Neural cell (in vitro differentiated cells): Measurements from ENCODE around the gene NOL3. TPM values are rescaled to one million over a fixed set of nuclear protein-coding genes. Genes with fewer than 3 reads are reported as not detected.

Experiments used
- H2AFZ ChIP-seq: fragments of 200-600, 300-800 bp; sonication (generic), shearing (Covaris generic); 2 replicates; pipeline ENCODE4 v1.6.0; 2014; ENCODE audit warnings: low read depth, mild to moderate bottlenecking, antibody characterized with exemption, low read length, moderate library complexity
- H3F3A ChIP-seq: fragments of 200-600 bp; shearing (Covaris generic); 2 replicates; pipeline ENCODE4 v1.6.1; 2016; ENCODE audit warnings: mild to moderate bottlenecking, moderate library complexity, mixed read lengths, antibody characterized with exemption, low read length; ENCODE audit not compliant: insufficient read depth, poor library complexity, severe bottlenecking
- H3K27ac ChIP-seq: fragments of 200-600, 300-800 bp; sonication (generic), shearing (Covaris generic); 2 replicates; pipeline ENCODE4 v1.5.1; 2014; ENCODE audit warnings: mild to moderate bottlenecking, low read length, moderate library complexity
- H3K27me3 ChIP-seq: fragments of 300-800, 200-600 bp; sonication (generic), shearing (Covaris generic); 2 replicates; pipeline ENCODE4 v1.6.0; 2014; ENCODE audit warnings: mild to moderate bottlenecking, low read depth, low read length, moderate library complexity; ENCODE audit not compliant: insufficient read depth
- H3K36me3 ChIP-seq: fragments of 300-800, 200-600 bp; sonication (generic), shearing (Covaris generic); 2 replicates; pipeline ENCODE4 v1.5.1; 2014; ENCODE audit warnings: mild to moderate bottlenecking, antibody characterized with exemption, low read length, moderate library complexity; ENCODE audit not compliant: insufficient read depth
- H3K4me2 ChIP-seq: fragments of 300-800, 200-600 bp; sonication (generic), shearing (Covaris generic); 2 replicates; pipeline ENCODE4 v1.6.0; 2014; ENCODE audit warnings: mild to moderate bottlenecking, low read length
- H3K4me3 ChIP-seq: fragments of 300-800, 200-600 bp; sonication (generic), shearing (Covaris generic); 2 replicates; pipeline ENCODE4 v1.5.1; 2014; ENCODE audit warnings: mild to moderate bottlenecking, low read length, moderate library complexity
- H3K79me2 ChIP-seq: fragments of 200-600 bp; shearing (Covaris generic); replicated peaks from 2 replicates; pipeline ENCODE4 v1.6.0; 2014; ENCODE audit warnings: mild to moderate bottlenecking, low read length, moderate library complexity; ENCODE audit not compliant: insufficient read depth
- H3K9ac ChIP-seq: fragments of 300-800, 200-600 bp; sonication (generic), shearing (Covaris generic); 2 replicates; pipeline ENCODE4 v1.6.1; 2016; ENCODE audit warnings: mild to moderate bottlenecking, low read length, mixed read lengths
- H3K9me2 ChIP-seq: fragments of 200-600 bp; shearing (Covaris generic); 2 replicates; pipeline ENCODE4 v1.6.1; 2016; ENCODE audit warnings: mild to moderate bottlenecking, low read length, mixed read lengths; ENCODE audit not compliant: insufficient read depth
- H3K9me3 ChIP-seq: fragments of 200-600, 300-800 bp; sonication (generic), shearing (Covaris generic); 2 replicates; pipeline ENCODE4 v1.6.1; 2016; ENCODE audit warnings: mild to moderate bottlenecking, mixed run types, low read length, moderate library complexity, mixed read lengths
- H4K20me1 ChIP-seq: fragments of 200-600 bp; shearing (Covaris generic); 2 replicates; pipeline ENCODE4 v1.6.1; 2016; ENCODE audit warnings: mild to moderate bottlenecking, mixed run types; ENCODE audit not compliant: insufficient read depth
- CTCF ChIP-seq: fragments of 450-650 bp; IDR thresholded peaks from 2 replicates; pipeline ENCODE4 v1.5.1; 2014; ENCODE audit warnings: antibody characterized with exemption, mild to moderate bottlenecking, moderate library complexity; ENCODE audit not compliant: poor library complexity, severe bottlenecking
- EZH2 ChIP-seq: fragments of 200-600, 300-800 bp; shearing (Covaris generic), sonication (generic); IDR thresholded peaks from 2 replicates; pipeline ENCODE4 v1.6.1; 2014; ENCODE audit warnings: antibody characterized with exemption, low read length, borderline replicate concordance, mild to moderate bottlenecking; ENCODE audit not compliant: insufficient read depth, poor library complexity, severe bottlenecking
- MXI1 ChIP-seq: fragments of 450-650 bp; conservative IDR thresholded peaks from 2 replicates; pipeline ENCODE4 v1.6.1; 2014; ENCODE audit warnings: antibody characterized with exemption, mild to moderate bottlenecking; ENCODE audit not compliant: poor library complexity, severe bottlenecking
- POLR2AphosphoS5 ChIP-seq: IDR thresholded peaks from 2 replicates; pipeline ENCODE4 v1.6.1; 2012
- RAD21 ChIP-seq: fragments of 450-650 bp; conservative IDR thresholded peaks from 2 replicates; pipeline ENCODE4 v1.6.1; 2014; ENCODE audit warnings: antibody characterized with exemption, mild to moderate bottlenecking, moderate library complexity
- REST ChIP-seq: IDR thresholded peaks from 2 replicates; pipeline ENCODE4 v1.6.1; 2012; ENCODE audit warnings: borderline replicate concordance
- SMC3 ChIP-seq: fragments of 450-650 bp; conservative IDR thresholded peaks from 2 replicates; pipeline ENCODE4 v1.6.1; 2014; ENCODE audit warnings: antibody characterized with exemption, mild to moderate bottlenecking, moderate library complexity; ENCODE audit not compliant: poor library complexity
- TAF1 ChIP-seq: IDR thresholded peaks from 2 replicates; pipeline ENCODE4 v1.6.1; 2012; ENCODE audit warnings: low read depth
- polyA plus RNA-seq: library from polyadenylated mRNA; depleted of rRNA; stranded (reverse); fragments of >200 nt; gene quantifications from 2 replicates; pipeline ENCODE4 v1.2.3, GENCODE V29; 2014

The NOL3 gene
- polyA plus RNA-seq, 1 donor from 2014 or later = 8.4 TPM

GRCh38 chr16:67157106-67157748 is 13.1 kb upstream of the NOL3 start:
- Histone ChIP-seq H3K9me2 (no peaks in the 10 kb centered on the region), H3K4me2 (no peak overlapping the region), H4K20me1 (no peaks in the 10 kb centered on the region), H3K27ac (no peak overlapping the region), H2AFZ (no peak overlapping the region), H3K4me3 (no peak overlapping the region), H3K9ac (no peak overlapping the region), H3K9me3 (no peaks in the 10 kb centered on the region), H3F3A (no peaks in the 10 kb centered on the region), H3K79me2 (no peaks in the 10 kb centered on the region), H3K36me3 (no peaks in the 10 kb centered on the region), H3K27me3 (peaks cover 100% of the 10 kb centered on the region)
- no peak for TF ChIP-seq EZH2

GRCh38 chr16:67157892-67158635 is 12.3 kb upstream of the NOL3 start:
- Histone ChIP-seq H3K4me3 (no peak overlapping the region), H3K79me2 (no peaks in the 10 kb centered on the region), H3K27me3 (peaks cover 100% of the 10 kb centered on the region), H3K9ac (no peak overlapping the region), H3K4me2 (no peak overlapping the region), H4K20me1 (no peaks in the 10 kb centered on the region), H3F3A (no peaks in the 10 kb centered on the region), H3K9me2 (no peaks in the 10 kb centered on the region), H3K27ac (no peak overlapping the region), H3K36me3 (no peaks in the 10 kb centered on the region), H2AFZ (no peak overlapping the region), H3K9me3 (no peaks in the 10 kb centered on the region)
- TF ChIP-seq CTCF = no peak
- TF ChIP-seq REST = no peak
- no peak for TF ChIP-seq TAF1
- TF ChIP-seq MXI1 = no peak
- no peak for TF ChIP-seq POLR2AphosphoS5
- no peak for TF ChIP-seq EZH2
- TF ChIP-seq SMC3 = no peak
- TF ChIP-seq RAD21 = no peak
